Esophagus squamous epithelium (tissue), 5 donors: ENCODE data around the gene RAX2. TPM values are rescaled to one million over a fixed set of nuclear protein-coding genes. Genes with fewer than 3 reads are reported as not detected.

Experiments
- DNase-seq: peaks from one replicate; lab custom pipeline; 2025; lab: John Stamatoyannopoulos, UW
- H3K27ac ChIP-seq, 4 donors: fragments of 200-600 bp; sonication (generic); one replicate each; pipeline ENCODE4 v1.5.1; 2016 to 2019; ENCODE audit warnings: mild to moderate bottlenecking in 1 of 4
- H3K27me3 ChIP-seq, 4 donors: fragments of 200-600 bp; sonication (generic); 1 replicate in 3 of 4; 2 replicates in 1 of 4; pipeline versions ENCODE4 v1.5.1 to v1.6.0; 2017 to 2021; ENCODE audit warnings: antibody characterized with exemption in 1 of 4
- H3K36me3 ChIP-seq, 3 donors: fragments of 200-600 bp; sonication (generic); one replicate each; pipeline ENCODE4 v1.5.1; 2016 to 2019
- H3K4me1 ChIP-seq, 3 donors: fragments of 200-600 bp; sonication (generic); one replicate each; pipeline ENCODE4 v1.5.1; 2017 to 2019
- H3K4me3 ChIP-seq, 4 donors: fragments of 200-600 bp; sonication (generic); 1 replicate in 3 of 4; 2 replicates in 1 of 4; pipeline ENCODE4 v1.5.1; 2016 to 2019; ENCODE audit warnings: mild to moderate bottlenecking in 2 of 4, moderate library complexity in 1 of 4
- H3K9me3 ChIP-seq, 3 donors: fragments of 200-600 bp; sonication (generic); one replicate each; pipeline ENCODE4 v1.5.1; 2016 to 2019
- CTCF ChIP-seq, 6 experiments: fragments of 450-650 bp in 4 of 6; fragments of 200-600 bp in 2 of 6; sonication (generic) in 2 of 6; IDR thresholded peaks; one replicate each; pipeline ENCODE4 v1.5.1; 2016 to 2019; ENCODE audit warnings: antibody characterized with exemption in 6 of 6, mild to moderate bottlenecking in 4 of 6, moderate library complexity in 4 of 6
- POLR2A ChIP-seq, 4 donors: fragments of 450-650 bp; IDR thresholded peaks; one replicate each; pipeline ENCODE4 v1.6.1; 2017; ENCODE audit warnings: antibody characterized with exemption in 4 of 4, mild to moderate bottlenecking in 4 of 4, moderate library complexity in 3 of 4
- WGBS, 2 donors: methylation state at CpG; one replicate each; pipeline ENCODE4 v1.1.5; 2018; 5-methylcytosine and 5-hydroxymethylcytosine counted together
- intact Hi-C: fragments of 100-400 bp; cut with DNase I; formaldehyde crosslinking; loops from one replicate; pipeline ENCODE4 v1.15.0; 2022
- total RNA-seq, 4 donors: library from RNA; depleted of rRNA; stranded (reverse); fragments of >200 nt; gene quantifications; one replicate each; pipeline ENCODE4 v1.1.0, GENCODE V29; 2016
- donor health status: DM: yes; HTN: yes; CAD: no.

The RAX2 gene
- total RNA-seq, 4 donors from 2014 or later = not detected

GRCh38 chr19:3807131-3807480 is 35.1 kb upstream of the RAX2 start:
- Histone ChIP-seq H3K27me3 (peaks cover 0 to 31% (median 0%) of the 10 kb centered on the region in 4 donors), H3K9me3 (no peaks in the 10 kb centered on the region)
- 65% methylated on average over 4 of the region's 19 CpGs; no CpG with 5 or more reads in 1 of the 2 donors for WGBS, 2 donors

GRCh38 chr19:3805859-3806258 is 33.8 kb upstream of the RAX2 start:
- Histone ChIP-seq H3K36me3 (no peaks in the 10 kb centered on the region), H3K27me3 (peaks cover 0 to 42% (median 0%) of the 10 kb centered on the region in 4 donors), H3K27ac (no peak overlapping the region), H3K9me3 (no peaks in the 10 kb centered on the region), H3K4me3 (no peak overlapping the region), H3K4me1 (peaks cover 10 to 18% (median 11%) of the 10 kb centered on the region in 3 donors)
- no peak for DNase-seq
- TF ChIP-seq CTCF (IDR thresholded peaks at IDR 0.05) (no peak), POLR2A (IDR thresholded peaks at IDR 0.05) (no peak)
- 87 to 93% methylated on average over 2 to 22 of the region's 29 CpGs for WGBS, 2 donors
- intact Hi-C loops = no loop called here

More at GRCh38 chr19:3807131-3807480, 35.1 kb upstream of the RAX2 start:
- no peak overlapping the region for H3K27ac ChIP-seq
- no peak for TF ChIP-seq POLR2A (IDR thresholded peaks at IDR 0.05)
- TF ChIP-seq CTCF (IDR thresholded peaks at IDR 0.05) = no peak
- H3K4me3 ChIP-seq = no peak overlapping the region
- intact Hi-C loops = no loop called here
- no peaks in the 10 kb centered on the region for H3K36me3 ChIP-seq
- peaks cover 0 to 5% (median 0%) of the 10 kb centered on the region in 3 donors for H3K4me1 ChIP-seq
- DNase-seq = no peak

GRCh38 chr19:3804429-3804828 is 32.4 kb upstream of the RAX2 start:
- no peak for DNase-seq
- peaks cover 0 to 49% (median 0%) of the 10 kb centered on the region in 4 donors for H3K27me3 ChIP-seq
- 57% methylated on average over 7 of the region's 13 CpGs; no CpG with 5 or more reads in 1 of the 2 donors for WGBS, 2 donors

GRCh38 chr19:3803986-3804385 is 32.0 kb upstream of the RAX2 start:
- intact Hi-C loops = no loop called here
- TF ChIP-seq CTCF (IDR thresholded peaks at IDR 0.05) = no peak
- no peak for TF ChIP-seq POLR2A (IDR thresholded peaks at IDR 0.05)
- Histone ChIP-seq H3K9me3 (no peaks in the 10 kb centered on the region), H3K27ac (no peak overlapping the region), H3K27me3 (peaks cover 0 to 53% (median 0%) of the 10 kb centered on the region in 4 donors), H3K36me3 (no peaks in the 10 kb centered on the region), H3K4me1 (peaks cover 10 to 20% (median 12%) of the 10 kb centered on the region in 3 donors), H3K4me3 (no peak overlapping the region)
- WGBS, 2 donors = 58 to 71% methylated on average over 4 of the region's 10 CpGs
- DNase-seq = no peak

More at GRCh38 chr19:3804429-3804828, 32.4 kb upstream of the RAX2 start:
- H3K4me1 ChIP-seq = peaks cover 10 to 20% (median 12%) of the 10 kb centered on the region in 3 donors
- no peaks in the 10 kb centered on the region for H3K9me3 ChIP-seq
- no peak for TF ChIP-seq CTCF (IDR thresholded peaks at IDR 0.05)
- no peak for TF ChIP-seq POLR2A (IDR thresholded peaks at IDR 0.05)
- H3K4me3 ChIP-seq = no peak overlapping the region
- H3K27ac ChIP-seq = no peak overlapping the region
- H3K36me3 ChIP-seq = no peaks in the 10 kb centered on the region
- intact Hi-C loops = no loop called here

GRCh38 chr19:3803114-3803888 is 31.3 kb upstream of the RAX2 start:
- intact Hi-C loops = no loop called here
- 77 to 85% methylated on average over 11 to 13 of the region's 24 CpGs for WGBS, 2 donors
- TF ChIP-seq CTCF (IDR thresholded peaks at IDR 0.05) = no peak
- TF ChIP-seq POLR2A (IDR thresholded peaks at IDR 0.05) = no peak
- Histone ChIP-seq H3K9me3 (no peaks in the 10 kb centered on the region), H3K4me3 (no peak overlapping the region), H3K4me1 (peaks cover 10 to 16% (median 12%) of the 10 kb centered on the region in 3 donors), H3K36me3 (no peaks in the 10 kb centered on the region), H3K27me3 (peaks cover 0 to 60% (median 0%) of the 10 kb centered on the region in 4 donors), H3K27ac (no peak overlapping the region)
- no peak for DNase-seq
